Neuronal stem cell (in vitro differentiated cells): ENCODE data around the gene TRAPPC6A.

Experiments used
- DNase-seq: peaks from one replicate; pipeline ENCODE4 v3.0.0-alpha.2; 2013; ENCODE audit warnings: low spot score
- H2AFZ ChIP-seq: one replicate; pipeline ENCODE4 v1.6.1; 2013; ENCODE audit warnings: mild to moderate bottlenecking, low read length, inconsistent platforms
- H2AK5ac ChIP-seq: 2 replicates; pipeline ENCODE4 v1.6.1; 2013; ENCODE audit warnings: low read depth, mild to moderate bottlenecking, inconsistent platforms, low read length, moderate library complexity, mixed read lengths
- H2BK120ac ChIP-seq: 2 replicates; pipeline ENCODE4 v1.6.1; 2013; ENCODE audit warnings: low read depth, mild to moderate bottlenecking, inconsistent platforms, low read length, moderate library complexity, mixed read lengths
- H2BK12ac ChIP-seq: one replicate; pipeline ENCODE4 v1.6.1; 2013; ENCODE audit warnings: low read length, inconsistent platforms
- H2BK15ac ChIP-seq: 2 replicates; pipeline ENCODE4 v1.6.1; 2013; ENCODE audit warnings: mild to moderate bottlenecking, low read length, inconsistent platforms, mixed read lengths
- H2BK5ac ChIP-seq: one replicate; pipeline ENCODE4 v1.6.1; 2013; ENCODE audit warnings: inconsistent platforms, mild to moderate bottlenecking, low read length, moderate library complexity
- H3K14ac ChIP-seq: one replicate; pipeline ENCODE4 v1.6.1; 2013; ENCODE audit warnings: low read length, inconsistent platforms
- H3K18ac ChIP-seq: 2 replicates; pipeline ENCODE4 v1.6.1; 2013; ENCODE audit warnings: low read length, inconsistent platforms
- H3K23ac ChIP-seq: 2 replicates; pipeline ENCODE4 v1.6.1; 2013; ENCODE audit warnings: low read depth, mild to moderate bottlenecking, mixed read lengths, low read length, inconsistent platforms; ENCODE audit not compliant: poor library complexity
- H3K27ac ChIP-seq: replicated peaks from 3 replicates; pipeline ENCODE4 v1.5.1; 2013; ENCODE audit warnings: low read length, inconsistent platforms
- H3K27me3 ChIP-seq, 3 experiments: 2 replicates each; pipeline ENCODE4 v1.6.1; 2013; ENCODE audit warnings: low read length in 3 of 3, mild to moderate bottlenecking in 2 of 3, inconsistent platforms in 1 of 3, low read depth in 1 of 3, mixed read lengths in 1 of 3, moderate library complexity in 1 of 3; ENCODE audit not compliant: control insufficient read depth in 3 of 3, insufficient read depth in 3 of 3
- H3K36me3 ChIP-seq, 2 donors: replicated peaks in 1 of 2; 2 replicates each; pipeline ENCODE4 v1.6.1; 2013; ENCODE audit warnings: low read length in 2 of 2; ENCODE audit not compliant: control insufficient read depth in 2 of 2, insufficient read depth in 2 of 2
- H3K4ac ChIP-seq: 2 replicates; pipeline ENCODE4 v1.6.1; 2013; ENCODE audit warnings: inconsistent platforms, mild to moderate bottlenecking, low read length, moderate library complexity
- H3K4me1 ChIP-seq, 2 donors: 1 replicate in 1 of 2; 2 replicates in 1 of 2; pipeline ENCODE4 v1.6.1; 2013; ENCODE audit warnings: low read length in 2 of 2, low read depth in 1 of 2; ENCODE audit not compliant: control insufficient read depth in 2 of 2, insufficient read depth in 1 of 2
- H3K4me2 ChIP-seq: one replicate; pipeline ENCODE4 v1.6.1; 2013; ENCODE audit warnings: mild to moderate bottlenecking, low read length, inconsistent platforms; ENCODE audit not compliant: insufficient read depth, poor library complexity, severe bottlenecking
- H3K4me3 ChIP-seq, 2 donors: 2 replicates each; pipeline ENCODE4 v1.5.1; 2013; ENCODE audit warnings: low read length in 2 of 2, mild to moderate bottlenecking in 2 of 2, inconsistent platforms in 1 of 2, moderate library complexity in 1 of 2
- H3K79me1 ChIP-seq: one replicate; pipeline ENCODE4 v1.6.1; 2013; ENCODE audit warnings: low read depth, mild to moderate bottlenecking, inconsistent platforms, low read length, moderate library complexity
- H3K9ac ChIP-seq: one replicate; pipeline ENCODE4 v1.6.1; 2013; ENCODE audit warnings: mild to moderate bottlenecking, low read depth, low read length, inconsistent platforms; ENCODE audit not compliant: poor library complexity
- H3K9me3 ChIP-seq, 2 donors: replicated peaks in 1 of 2; 2 replicates each; pipeline versions ENCODE3 to v1.6.1; 2013; ENCODE audit warnings: low read length in 2 of 2, mild to moderate bottlenecking in 2 of 2, inconsistent platforms in 1 of 2, low read depth in 1 of 2, mixed read lengths in 1 of 2, moderate library complexity in 1 of 2; ENCODE audit not compliant: control insufficient read depth in 2 of 2, insufficient read depth in 1 of 2
- H4K8ac ChIP-seq: one replicate; pipeline ENCODE4 v1.6.1; 2013; ENCODE audit warnings: low read depth, mild to moderate bottlenecking, inconsistent platforms, low read length, moderate library complexity
- H4K91ac ChIP-seq: one replicate; pipeline ENCODE4 v1.6.1; 2013; ENCODE audit warnings: low read length, low read depth, mild to moderate bottlenecking, inconsistent platforms; ENCODE audit not compliant: poor library complexity
- WGBS, 2 donors: extraction: QIAGEN DNeasy Blood & Tissue Kit; methylation state at CpG; one replicate each; pipeline ENCODE4 v1.1.7; 2013; ENCODE audit warnings: missing lambda C conversion rate in 2 of 2, mixed read lengths in 1 of 2; ENCODE audit not compliant: insufficient read length in 2 of 2, insufficient replicate concordance in 1 of 2; ENCODE audit errors: extremely low coverage in 2 of 2; 5-methylcytosine and 5-hydroxymethylcytosine counted together

TRAPPC6A gene

GRCh38 chr19:45152504-45153338 is 25.3 kb downstream of the TRAPPC6A start:
- Histone ChIP-seq H2BK5ac (peak overlapping the region; percentile 85), H2BK120ac (peak overlapping the region; percentile 31), H3K4me1 (peaks cover 0 to 13% of the 10 kb centered on the region in 2 donors), H3K23ac (peak overlapping the region; percentile 100), H3K18ac (peak overlapping the region; percentile 96), H3K36me3 (peaks cover 0 to 17% of the 10 kb centered on the region in 2 donors), H3K9ac (peak overlapping the region; percentile 93), H3K27ac (no peak overlapping the region), H3K4me2 (peak overlapping the region; percentile 44), H3K4ac (peak overlapping the region; percentile 61), H3K27me3 (peaks cover 0 to 35% (median 14%) of the 10 kb centered on the region in 3 experiments), H3K9me3 (peaks cover 0 to 10% of the 10 kb centered on the region in 2 donors), H4K8ac (no peak overlapping the region), H3K79me1 (peaks cover 4% of the 10 kb centered on the region), H2BK12ac (peak overlapping the region; percentile 81), H3K4me3 (peak overlapping the region in 1 of 2 donors; percentile 66), H3K14ac (peak overlapping the region; percentile 99), H2AFZ (no peak overlapping the region), H2AK5ac (peak overlapping the region; percentile 98), H4K91ac (no peak overlapping the region), H2BK15ac (peak overlapping the region; percentile 94)
- no peak for DNase-seq
- WGBS, 2 donors = no CpG with 5 or more reads among the region's 91 CpGs

- peak overlapping the region; percentile 63 for H3K9ac ChIP-seq
- H3K36me3 ChIP-seq = peaks cover 2 to 22% of the 10 kb centered on the region in 2 donors
- peak overlapping the region; percentile 81 for H2BK12ac ChIP-seq
- H4K91ac ChIP-seq = no peak overlapping the region
- H2AFZ ChIP-seq = no peak overlapping the region
- no peak overlapping the region for H3K27ac ChIP-seq
- H3K79me1 ChIP-seq = peaks cover 4% of the 10 kb centered on the region
- H3K27me3 ChIP-seq = peaks cover 0 to 35% (median 14%) of the 10 kb centered on the region in 3 experiments
- peak overlapping the region; percentile 44 for H3K4me2 ChIP-seq
- H2AK5ac ChIP-seq = peak overlapping the region; percentile 74
- peak overlapping the region; percentile 100 for H3K23ac ChIP-seq
- H3K9me3 ChIP-seq = peaks cover 0 to 10% of the 10 kb centered on the region in 2 donors
- H2BK120ac ChIP-seq = no peak overlapping the region
- peak overlapping the region in 1 of 2 donors; percentile 66 for H3K4me3 ChIP-seq
- whole genome bisulfite sequencing, 2 donors = no CpG with 5 or more reads among the region's 64 CpGs
- no peak overlapping the region for H2BK5ac ChIP-seq
- H3K14ac ChIP-seq = peak overlapping the region; percentile 92
- no peak overlapping the region for H4K8ac ChIP-seq
- peak overlapping the region; percentile 92 for H3K18ac ChIP-seq
- DNase-seq = no peak
- peaks cover 0 to 13% of the 10 kb centered on the region in 2 donors for H3K4me1 ChIP-seq
- H3K4ac ChIP-seq = no peak overlapping the region
- peak overlapping the region; percentile 94 for H2BK15ac ChIP-seq
Observed at GRCh38 chr19:45151821-45152503, 26.1 kb downstream of the TRAPPC6A start.

GRCh38 chr19:45151320-45151719 is 26.7 kb downstream of the TRAPPC6A start:
- Histone ChIP-seq H3K14ac (peak overlapping the region; percentile 17), H2BK12ac (peak overlapping the region; percentile 42), H3K23ac (no peak overlapping the region), H3K9ac (peak overlapping the region; percentile 63), H2AFZ (no peak overlapping the region), H3K27me3 (peaks cover 0 to 35% (median 14%) of the 10 kb centered on the region in 3 experiments), H4K8ac (peak overlapping the region; percentile 4), H2AK5ac (peak overlapping the region; percentile 27), H2BK15ac (no peak overlapping the region), H3K4me1 (peaks cover 0 to 13% of the 10 kb centered on the region in 2 donors), H3K4me2 (no peak overlapping the region), H2BK120ac (no peak overlapping the region), H3K18ac (no peak overlapping the region), H2BK5ac (no peak overlapping the region), H4K91ac (no peak overlapping the region), H3K9me3 (peaks cover 0 to 10% of the 10 kb centered on the region in 2 donors), H3K4ac (no peak overlapping the region), H3K79me1 (peaks cover 4% of the 10 kb centered on the region), H3K27ac (no peak overlapping the region), H3K36me3 (peaks cover 5 to 25% of the 10 kb centered on the region in 2 donors), H3K4me3 (peak overlapping the region in 1 of 2 donors; percentile 57)
- no CpG with 5 or more reads among the region's 7 CpGs for WGBS, 2 donors
- DNase-seq = no peak
